ENCODE measurements around the gene PPP1R14C. TPM values are rescaled to one million over a fixed set of nuclear protein-coding genes. Genes with fewer than 3 reads are reported as not detected.

Gene PPP1R14C
- total and polyA plus RNA-seq, 2 experiments from 2014 or later: 1.1 to 1.4 TPM

GRCh38 chr6:150149146-150149545 is 6.3 kb downstream of the PPP1R14C start:
- ATAC-seq: no peak
- H3K4me1 ChIP-seq (ENCODE audit: insufficient read depth): peaks cover 23% of the 10 kb centered on the region
- H4K20me1 ChIP-seq (replicated peaks; ENCODE audit: insufficient read depth): 0 out of 2 replicates have a peak, but pooled peaks cover 6% of the 10 kb centered on the region
- H2AFZ ChIP-seq: no peak overlapping the region
- no peak overlapping the region for H3K27ac ChIP-seq (ENCODE audit: low read depth)
- Mint-ChIP-seq H3K9me3 (no peaks in the 10 kb centered on the region), H3K27ac (no peak overlapping the region), H3K36me3 (ENCODE audit: low read depth) (no peaks in the 10 kb centered on the region), H3K4me3 (no peak overlapping the region), H3K27me3 (ENCODE audit: insufficient read depth, low read depth, poor library complexity) (peaks cover 26% of the 10 kb centered on the region), H3K4me1 (peaks cover 34% of the 10 kb centered on the region)
- H3K36me3 ChIP-seq (ENCODE audit: insufficient read depth): no peaks in the 10 kb centered on the region
- TF ChIP-seq CREB1 (CRISPR knock-in tag; IDR thresholded peaks at IDR 0.05; ENCODE audit: low read depth): no peak
- TF ChIP-seq, protein P1, sequence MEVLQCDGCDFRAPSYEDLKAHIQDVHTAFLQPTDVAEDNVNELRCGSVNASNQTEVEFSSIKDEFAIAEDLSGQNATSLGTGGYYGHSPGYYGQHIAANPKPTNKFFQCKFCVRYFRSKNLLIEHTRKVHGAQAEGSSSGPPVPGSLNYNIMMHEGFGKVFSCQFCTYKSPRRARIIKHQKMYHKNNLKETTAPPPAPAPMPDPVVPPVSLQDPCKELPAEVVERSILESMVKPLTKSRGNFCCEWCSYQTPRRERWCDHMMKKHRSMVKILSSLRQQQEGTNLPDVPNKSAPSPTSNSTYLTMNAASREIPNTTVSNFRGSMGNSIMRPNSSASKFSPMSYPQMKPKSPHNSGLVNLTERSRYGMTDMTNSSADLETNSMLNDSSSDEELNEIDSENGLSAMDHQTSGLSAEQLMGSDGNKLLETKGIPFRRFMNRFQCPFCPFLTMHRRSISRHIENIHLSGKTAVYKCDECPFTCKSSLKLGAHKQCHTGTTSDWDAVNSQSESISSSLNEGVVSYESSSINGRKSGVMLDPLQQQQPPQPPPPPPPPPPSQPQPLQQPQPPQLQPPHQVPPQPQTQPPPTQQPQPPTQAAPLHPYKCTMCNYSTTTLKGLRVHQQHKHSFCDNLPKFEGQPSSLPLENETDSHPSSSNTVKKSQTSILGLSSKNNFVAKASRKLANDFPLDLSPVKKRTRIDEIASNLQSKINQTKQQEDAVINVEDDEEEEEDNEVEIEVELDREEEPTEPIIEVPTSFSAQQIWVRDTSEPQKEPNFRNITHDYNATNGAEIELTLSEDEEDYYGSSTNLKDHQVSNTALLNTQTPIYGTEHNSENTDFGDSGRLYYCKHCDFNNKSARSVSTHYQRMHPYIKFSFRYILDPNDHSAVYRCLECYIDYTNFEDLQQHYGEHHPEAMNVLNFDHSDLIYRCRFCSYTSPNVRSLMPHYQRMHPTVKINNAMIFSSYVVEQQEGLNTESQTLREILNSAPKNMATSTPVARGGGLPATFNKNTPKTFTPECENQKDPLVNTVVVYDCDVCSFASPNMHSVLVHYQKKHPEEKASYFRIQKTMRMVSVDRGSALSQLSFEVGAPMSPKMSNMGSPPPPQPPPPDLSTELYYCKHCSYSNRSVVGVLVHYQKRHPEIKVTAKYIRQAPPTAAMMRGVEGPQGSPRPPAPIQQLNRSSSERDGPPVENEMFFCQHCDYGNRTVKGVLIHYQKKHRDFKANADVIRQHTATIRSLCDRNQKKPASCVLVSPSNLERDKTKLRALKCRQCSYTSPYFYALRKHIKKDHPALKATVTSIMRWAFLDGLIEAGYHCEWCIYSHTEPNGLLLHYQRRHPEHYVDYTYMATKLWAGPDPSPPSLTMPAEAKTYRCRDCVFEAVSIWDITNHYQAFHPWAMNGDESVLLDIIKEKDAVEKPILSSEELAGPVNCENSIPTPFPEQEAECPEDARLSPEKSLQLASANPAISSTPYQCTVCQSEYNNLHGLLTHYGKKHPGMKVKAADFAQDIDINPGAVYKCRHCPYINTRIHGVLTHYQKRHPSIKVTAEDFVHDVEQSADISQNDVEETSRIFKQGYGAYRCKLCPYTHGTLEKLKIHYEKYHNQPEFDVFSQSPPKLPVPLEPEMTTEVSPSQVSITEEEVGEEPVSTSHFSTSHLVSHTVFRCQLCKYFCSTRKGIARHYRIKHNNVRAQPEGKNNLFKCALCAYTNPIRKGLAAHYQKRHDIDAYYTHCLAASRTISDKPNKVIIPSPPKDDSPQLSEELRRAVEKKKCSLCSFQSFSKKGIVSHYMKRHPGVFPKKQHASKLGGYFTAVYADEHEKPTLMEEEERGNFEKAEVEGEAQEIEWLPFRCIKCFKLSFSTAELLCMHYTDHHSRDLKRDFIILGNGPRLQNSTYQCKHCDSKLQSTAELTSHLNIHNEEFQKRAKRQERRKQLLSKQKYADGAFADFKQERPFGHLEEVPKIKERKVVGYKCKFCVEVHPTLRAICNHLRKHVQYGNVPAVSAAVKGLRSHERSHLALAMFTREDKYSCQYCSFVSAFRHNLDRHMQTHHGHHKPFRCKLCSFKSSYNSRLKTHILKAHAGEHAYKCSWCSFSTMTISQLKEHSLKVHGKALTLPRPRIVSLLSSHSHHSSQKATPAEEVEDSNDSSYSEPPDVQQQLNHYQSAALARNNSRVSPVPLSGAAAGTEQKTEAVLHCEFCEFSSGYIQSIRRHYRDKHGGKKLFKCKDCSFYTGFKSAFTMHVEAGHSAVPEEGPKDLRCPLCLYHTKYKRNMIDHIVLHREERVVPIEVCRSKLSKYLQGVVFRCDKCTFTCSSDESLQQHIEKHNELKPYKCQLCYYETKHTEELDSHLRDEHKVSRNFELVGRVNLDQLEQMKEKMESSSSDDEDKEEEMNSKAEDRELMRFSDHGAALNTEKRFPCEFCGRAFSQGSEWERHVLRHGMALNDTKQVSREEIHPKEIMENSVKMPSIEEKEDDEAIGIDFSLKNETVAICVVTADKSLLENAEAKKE (CRISPR knock-in tag; IDR thresholded peaks at IDR 0.05): no peak
- no peak for TF ChIP-seq ZNF114 (CRISPR knock-in tag; IDR thresholded peaks at IDR 0.05)
- no peak for TF ChIP-seq NANOG (IDR thresholded peaks at IDR 0.05; ENCODE audit: borderline replicate concordance)
- TF ChIP-seq, protein P2, sequence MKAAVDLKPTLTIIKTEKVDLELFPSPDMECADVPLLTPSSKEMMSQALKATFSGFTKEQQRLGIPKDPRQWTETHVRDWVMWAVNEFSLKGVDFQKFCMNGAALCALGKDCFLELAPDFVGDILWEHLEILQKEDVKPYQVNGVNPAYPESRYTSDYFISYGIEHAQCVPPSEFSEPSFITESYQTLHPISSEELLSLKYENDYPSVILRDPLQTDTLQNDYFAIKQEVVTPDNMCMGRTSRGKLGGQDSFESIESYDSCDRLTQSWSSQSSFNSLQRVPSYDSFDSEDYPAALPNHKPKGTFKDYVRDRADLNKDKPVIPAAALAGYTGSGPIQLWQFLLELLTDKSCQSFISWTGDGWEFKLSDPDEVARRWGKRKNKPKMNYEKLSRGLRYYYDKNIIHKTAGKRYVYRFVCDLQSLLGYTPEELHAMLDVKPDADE (IDR thresholded peaks at IDR 0.05): no peak
- no peak for TF ChIP-seq EZH2 (IDR thresholded peaks at IDR 0.05; ENCODE audit: low read depth, unreplicated experiment)
- no peak for TF ChIP-seq STAT1 (IDR thresholded peaks at IDR 0.05; ENCODE audit: unreplicated experiment)
- TF ChIP-seq ZNF331 (CRISPR knock-in tag; IDR thresholded peaks at IDR 0.05; ENCODE audit: low read depth): no peak
- TF ChIP-seq REST (IDR thresholded peaks at IDR 0.05; ENCODE audit: unreplicated experiment): no peak
- TF ChIP-seq, protein P3, sequence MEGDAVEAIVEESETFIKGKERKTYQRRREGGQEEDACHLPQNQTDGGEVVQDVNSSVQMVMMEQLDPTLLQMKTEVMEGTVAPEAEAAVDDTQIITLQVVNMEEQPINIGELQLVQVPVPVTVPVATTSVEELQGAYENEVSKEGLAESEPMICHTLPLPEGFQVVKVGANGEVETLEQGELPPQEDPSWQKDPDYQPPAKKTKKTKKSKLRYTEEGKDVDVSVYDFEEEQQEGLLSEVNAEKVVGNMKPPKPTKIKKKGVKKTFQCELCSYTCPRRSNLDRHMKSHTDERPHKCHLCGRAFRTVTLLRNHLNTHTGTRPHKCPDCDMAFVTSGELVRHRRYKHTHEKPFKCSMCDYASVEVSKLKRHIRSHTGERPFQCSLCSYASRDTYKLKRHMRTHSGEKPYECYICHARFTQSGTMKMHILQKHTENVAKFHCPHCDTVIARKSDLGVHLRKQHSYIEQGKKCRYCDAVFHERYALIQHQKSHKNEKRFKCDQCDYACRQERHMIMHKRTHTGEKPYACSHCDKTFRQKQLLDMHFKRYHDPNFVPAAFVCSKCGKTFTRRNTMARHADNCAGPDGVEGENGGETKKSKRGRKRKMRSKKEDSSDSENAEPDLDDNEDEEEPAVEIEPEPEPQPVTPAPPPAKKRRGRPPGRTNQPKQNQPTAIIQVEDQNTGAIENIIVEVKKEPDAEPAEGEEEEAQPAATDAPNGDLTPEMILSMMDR (conservative IDR thresholded peaks at IDR 0.05; ENCODE audit: low read depth in 2 of 2): no peak
- TF ChIP-seq JUNB (IDR thresholded peaks at IDR 0.05; ENCODE audit: unreplicated experiment): no peak
- TF ChIP-seq POLR2AphosphoS5 (IDR thresholded peaks at IDR 0.05; ENCODE audit: low read depth): no peak
- no peak for TF ChIP-seq EZH2phosphoT487 (IDR thresholded peaks at IDR 0.05; ENCODE audit: unreplicated experiment)
- no peaks in the 10 kb centered on the region for H3F3A ChIP-seq (replicated peaks; ENCODE audit: low read depth)
- H3K79me2 ChIP-seq (replicated peaks; ENCODE audit: insufficient read depth): no peaks in the 10 kb centered on the region
- no peaks in the 10 kb centered on the region for H3K9me2 ChIP-seq (ENCODE audit: insufficient read depth)
- DNase-seq (ENCODE audit: low spot score): no peak
- peaks cover 42% of the 10 kb centered on the region for H3K27me3 ChIP-seq (ENCODE audit: insufficient read depth)
- H3K4me2 ChIP-seq: no peak overlapping the region
- H3K4me3 ChIP-seq: no peak overlapping the region
